ENCODE results near the gene TANC1. TPM values are rescaled to one million over a fixed set of nuclear protein-coding genes. Genes with fewer than 3 reads are reported as not detected.

TANC1 gene
- total RNA-seq, 1 donor from 2014 or later, result not detected

DNA sequence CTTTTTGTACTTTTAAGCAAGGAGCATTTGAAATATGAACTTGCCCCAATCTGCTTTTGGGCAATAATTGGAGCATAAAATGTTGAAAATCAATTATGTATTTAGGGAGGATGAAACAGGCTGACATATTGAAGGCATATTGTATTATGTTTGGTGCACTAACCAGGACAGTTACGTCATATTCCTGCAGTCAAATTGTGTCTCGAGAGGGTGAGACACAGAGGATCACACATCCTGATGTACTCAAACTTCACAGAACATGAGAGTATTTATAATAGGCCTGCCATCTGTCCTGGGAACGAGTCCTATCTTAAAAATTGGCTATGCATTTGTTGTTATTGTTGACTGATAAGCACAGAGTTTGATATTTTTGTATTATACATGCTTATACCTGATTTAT lies 44.7 kb downstream of the TANC1 start:
- intact Hi-C loops (cut with micrococcal nuclease), result no loop called here
- no peak for DNase-seq
- Mint-ChIP-seq H3K27ac (no peak overlapping the region), H3K4me1 (no peaks in the 10 kb centered on the region), H3K27me3 (peaks cover 3% of the 10 kb centered on the region), H3K36me3 (ENCODE audit: low read depth) (peaks cover 4% of the 10 kb centered on the region), H3K9me3 (peaks cover 23% of the 10 kb centered on the region), H3K4me3 (no peak overlapping the region)
- TF ChIP-seq, protein P1, sequence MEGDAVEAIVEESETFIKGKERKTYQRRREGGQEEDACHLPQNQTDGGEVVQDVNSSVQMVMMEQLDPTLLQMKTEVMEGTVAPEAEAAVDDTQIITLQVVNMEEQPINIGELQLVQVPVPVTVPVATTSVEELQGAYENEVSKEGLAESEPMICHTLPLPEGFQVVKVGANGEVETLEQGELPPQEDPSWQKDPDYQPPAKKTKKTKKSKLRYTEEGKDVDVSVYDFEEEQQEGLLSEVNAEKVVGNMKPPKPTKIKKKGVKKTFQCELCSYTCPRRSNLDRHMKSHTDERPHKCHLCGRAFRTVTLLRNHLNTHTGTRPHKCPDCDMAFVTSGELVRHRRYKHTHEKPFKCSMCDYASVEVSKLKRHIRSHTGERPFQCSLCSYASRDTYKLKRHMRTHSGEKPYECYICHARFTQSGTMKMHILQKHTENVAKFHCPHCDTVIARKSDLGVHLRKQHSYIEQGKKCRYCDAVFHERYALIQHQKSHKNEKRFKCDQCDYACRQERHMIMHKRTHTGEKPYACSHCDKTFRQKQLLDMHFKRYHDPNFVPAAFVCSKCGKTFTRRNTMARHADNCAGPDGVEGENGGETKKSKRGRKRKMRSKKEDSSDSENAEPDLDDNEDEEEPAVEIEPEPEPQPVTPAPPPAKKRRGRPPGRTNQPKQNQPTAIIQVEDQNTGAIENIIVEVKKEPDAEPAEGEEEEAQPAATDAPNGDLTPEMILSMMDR (IDR thresholded peaks at IDR 0.05), result no peak
- no peak for ATAC-seq (ENCODE audit: low read depth)
- ChIA-PET POLR2A (no interaction called here), CTCF (interaction anchor here (1.3 kb wide), 1 partner anchor 14 kb away, joined by 3 read pairs; no protein-coding TSS in a partner anchor)

DNA sequence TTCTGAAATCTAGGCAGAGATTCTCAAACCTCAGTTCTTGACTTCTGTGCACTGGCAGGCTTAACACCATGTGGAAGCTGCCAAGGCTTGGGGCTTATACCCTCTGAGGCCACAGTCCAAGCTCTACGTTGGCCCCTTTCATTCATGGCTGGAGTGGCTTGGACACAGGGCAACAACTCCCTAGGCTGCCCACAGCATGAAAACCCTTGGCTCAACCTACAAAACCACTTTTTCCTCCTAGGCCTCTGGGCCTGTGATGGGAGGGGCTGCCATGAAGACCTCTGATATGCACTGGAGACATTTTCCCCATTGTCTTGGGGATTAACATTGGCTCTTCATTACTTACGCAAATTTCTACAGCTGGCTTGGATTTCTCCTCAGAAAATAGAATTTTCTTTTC lies 46.7 kb downstream of the TANC1 start:
- no peak overlapping the region for H3K4me3 Mint-ChIP-seq
- H3K27me3 Mint-ChIP-seq, result peaks cover 1% of the 10 kb centered on the region

DNA sequence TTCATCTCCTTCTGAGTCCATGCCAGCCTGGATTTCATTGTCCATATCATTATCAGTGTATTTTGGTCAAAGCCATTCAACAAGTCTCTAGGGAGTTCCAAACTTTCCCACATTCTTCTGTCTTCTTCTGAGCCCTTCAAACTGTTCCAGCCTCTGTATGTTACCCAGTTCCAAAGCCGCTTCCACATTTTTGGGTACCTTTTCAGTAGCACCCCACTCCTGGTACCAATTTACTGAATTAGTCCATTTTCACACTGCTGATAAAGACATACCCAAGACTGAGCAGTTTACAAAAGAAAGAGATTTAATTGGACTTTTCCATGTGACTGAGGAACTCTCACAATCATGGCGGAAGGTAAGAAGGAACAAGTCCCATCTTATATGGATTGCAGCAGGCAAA lies 47.4 kb downstream of the TANC1 start:
- Mint-ChIP-seq H3K27me3 (no peaks in the 10 kb centered on the region), H3K4me1 (no peaks in the 10 kb centered on the region), H3K36me3 (ENCODE audit: low read depth) (peaks cover 4% of the 10 kb centered on the region), H3K27ac (no peak overlapping the region), H3K9me3 (peaks cover 23% of the 10 kb centered on the region), H3K4me3 (no peak overlapping the region)
- ChIA-PET POLR2A (no interaction called here), CTCF (no interaction called here)
- TF ChIP-seq, protein P1 (IDR thresholded peaks at IDR 0.05), result no peak
- DNase-seq (no peak), ATAC-seq (ENCODE audit: low read depth) (no peak)
- intact Hi-C loops (cut with micrococcal nuclease), result no loop called here

More for the DNA sequence above, 46.7 kb downstream of the TANC1 start:
- peaks cover 4% of the 10 kb centered on the region for H3K36me3 Mint-ChIP-seq (ENCODE audit: low read depth)
- intact Hi-C loops (cut with micrococcal nuclease), result no loop called here
- H3K4me1 Mint-ChIP-seq, result no peaks in the 10 kb centered on the region
- DNase-seq, result no peak
- TF ChIP-seq, protein P1 (IDR thresholded peaks at IDR 0.05), result no peak
- CTCF ChIA-PET, result no interaction called here
- no peak for ATAC-seq (ENCODE audit: low read depth)
- H3K9me3 Mint-ChIP-seq, result peaks cover 23% of the 10 kb centered on the region
- no peak overlapping the region for H3K27ac Mint-ChIP-seq
- POLR2A ChIA-PET, result no interaction called here

DNA sequence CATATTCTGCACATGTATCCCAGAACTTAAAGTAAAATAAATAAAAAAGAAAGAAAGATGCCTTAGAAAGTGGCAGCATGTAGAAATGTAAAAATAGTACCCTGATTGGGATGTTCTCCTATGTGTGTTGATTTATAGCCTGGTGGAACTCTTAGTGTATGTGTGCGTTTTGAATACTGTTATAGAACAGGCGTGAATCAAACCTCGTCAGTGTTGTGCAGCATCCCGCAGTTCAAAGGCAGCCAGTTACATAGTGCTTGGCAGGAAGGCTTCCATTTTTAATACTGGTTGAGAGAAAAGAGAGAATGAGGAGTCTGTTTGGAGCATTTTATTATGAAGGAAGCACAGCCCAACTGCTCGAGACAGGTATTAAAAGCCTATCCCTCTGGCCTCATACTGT lies 49.4 kb downstream of the TANC1 start:
- POLR2A ChIA-PET, result no interaction called here
- H3K4me3 Mint-ChIP-seq, result no peak overlapping the region

DNA sequence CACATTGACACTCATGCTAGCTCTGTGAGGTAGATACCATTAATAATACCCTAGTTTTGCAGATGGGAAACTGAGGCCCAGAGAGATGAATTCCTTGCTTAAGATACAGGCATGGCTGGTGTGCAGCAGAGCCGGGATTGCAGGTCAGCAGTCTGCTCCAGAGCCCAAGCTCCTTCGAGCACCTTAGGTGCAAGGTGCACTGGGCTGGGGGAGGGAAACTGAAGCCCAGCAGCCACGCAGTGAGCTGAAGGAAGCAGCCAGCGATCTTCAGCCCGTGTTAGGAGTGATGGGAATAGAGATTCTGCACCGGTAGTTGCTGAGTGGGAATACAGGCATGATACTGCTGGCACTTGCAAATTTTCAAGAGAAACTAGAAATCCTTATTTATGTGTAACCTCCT lies 50.6 kb downstream of the TANC1 start:
- Mint-ChIP-seq H3K9me3 (peaks cover 22% of the 10 kb centered on the region), H3K27me3 (no peaks in the 10 kb centered on the region), H3K4me1 (no peaks in the 10 kb centered on the region), H3K27ac (no peak overlapping the region), H3K4me3 (no peak overlapping the region), H3K36me3 (ENCODE audit: low read depth) (peaks cover 3% of the 10 kb centered on the region)
- intact Hi-C loops (cut with micrococcal nuclease), result no loop called here
- ChIA-PET POLR2A (no interaction called here), CTCF (no interaction called here)
- ATAC-seq (ENCODE audit: low read depth) (no peak), DNase-seq (no peak)
- TF ChIP-seq, protein P1 (IDR thresholded peaks at IDR 0.05), result no peak

More for the DNA sequence above, 49.4 kb downstream of the TANC1 start:
- Mint-ChIP-seq H3K27me3 (no peaks in the 10 kb centered on the region), H3K9me3 (peaks cover 23% of the 10 kb centered on the region), H3K36me3 (ENCODE audit: low read depth) (peaks cover 4% of the 10 kb centered on the region), H3K27ac (no peak overlapping the region), H3K4me1 (no peaks in the 10 kb centered on the region)
- DNase-seq, result no peak
- CTCF ChIA-PET, result no interaction called here
- TF ChIP-seq, protein P1 (IDR thresholded peaks at IDR 0.05), result no peak
- intact Hi-C loops (cut with micrococcal nuclease), result no loop called here
- no peak for ATAC-seq (ENCODE audit: low read depth)

Measured in activated B cell treated with CpG ODN at 0.5 μM for 24 hours (primary cell).